AG04450 (cell line): Measurements from ENCODE around the gene ANKHD1. TPM values are rescaled to one million over a fixed set of nuclear protein-coding genes. Genes with fewer than 3 reads are reported as not detected.

Experiments
- CTCF ChIA-PET: fragments of 300-600, 350-600 bp; formaldehyde crosslinking; extraction: SDS; loops from one replicate; lab custom pipeline; 2022; ENCODE audit warnings: antibody characterized with exemption, inconsistent platforms; lab: Charles Lee
- POLR2A ChIA-PET: fragments of 350-600 bp; formaldehyde crosslinking; extraction: SDS; loops from one replicate; lab custom pipeline; 2021; ENCODE audit warnings: antibody characterized with exemption, inconsistent platforms; lab: Yijun Ruan, JAX
- DNase-seq: peaks from one replicate; pipeline ENCODE4 v3.0.0-alpha.2; 2011; ENCODE audit warnings: low read depth, low spot score
- H3K27ac ChIP-seq: one replicate; pipeline ENCODE4 v1.5.1; 2012; ENCODE audit warnings: low read depth, low read length, control low read depth
- H3K27me3 ChIP-seq: one replicate; pipeline ENCODE4 v1.6.0; 2012; ENCODE audit warnings: low read length; ENCODE audit not compliant: control insufficient read depth, insufficient read depth
- H3K4me3 ChIP-seq: 2 replicates; pipeline ENCODE4 v1.5.1; 2011; ENCODE audit warnings: mild to moderate bottlenecking, low read depth, low read length, control low read depth
- H3K9me3 ChIP-seq: 2 replicates; pipeline ENCODE4 v1.5.1; 2012; ENCODE audit warnings: low read length; ENCODE audit not compliant: control insufficient read depth, insufficient read depth
- CTCF ChIP-seq: IDR thresholded peaks from 2 replicates; pipeline ENCODE4 v1.5.1; 2011; ENCODE audit warnings: low read depth, low read length, control low read depth, inconsistent platforms
- polyA plus RNA-seq: library from polyadenylated mRNA; depleted of rRNA; stranded (reverse); fragments of >200 nt; gene quantifications from 2 replicates; pipeline ENCODE4 v1.2.3, GENCODE V29; 2011

ANKHD1 gene
- polyA plus RNA-seq, 1 experiment, result 56.6 TPM

- H3K27ac ChIP-seq, result no peak overlapping the region
- no peak overlapping the region for H3K4me3 ChIP-seq
- DNase-seq, result no peak
- no peaks in the 10 kb centered on the region for H3K9me3 ChIP-seq
- ChIA-PET POLR2A (no interaction called here), CTCF (interaction anchor here (1.8 kb wide), 1 partner anchor 9 kb away, joined by 11 read pairs; no protein-coding TSS in a partner anchor)
- H3K27me3 ChIP-seq, result peaks cover 3% of the 10 kb centered on the region
- TF ChIP-seq CTCF, result no peak
These were observed 19.7 kb upstream of the ANKHD1 start for GRCh38 chr5:140381972-140382371.

GRCh38 chr5:140382866-140383265, 18.8 kb upstream of the ANKHD1 start:
- TF ChIP-seq CTCF, result no peak
- DNase-seq, result no peak
- peaks cover 3% of the 10 kb centered on the region for H3K27me3 ChIP-seq
- H3K9me3 ChIP-seq, result no peaks in the 10 kb centered on the region
- H3K4me3 ChIP-seq, result no peak overlapping the region
- ChIA-PET POLR2A (no interaction called here), CTCF (no interaction called here)
- no peak overlapping the region for H3K27ac ChIP-seq

GRCh38 chr5:140383300-140383699, 18.3 kb upstream of the ANKHD1 start:
- Histone ChIP-seq H3K9me3 (no peaks in the 10 kb centered on the region), H3K27ac (no peak overlapping the region), H3K27me3 (peaks cover 3% of the 10 kb centered on the region), H3K4me3 (no peak overlapping the region)
- no peak for DNase-seq
- ChIA-PET CTCF (interaction anchor here (2.1 kb wide), 1 partner anchor 20 kb away, joined by 4 read pairs; no protein-coding TSS in a partner anchor), POLR2A (no interaction called here)
- no peak for TF ChIP-seq CTCF

GRCh38 chr5:140388052-140388451, 13.6 kb upstream of the ANKHD1 start:
- no peak overlapping the region for H3K27ac ChIP-seq
- ChIA-PET CTCF (interaction anchor here (1.2 to 4.5 kb wide), 2 partner anchors 15 to 25 kb away, joined by 5 to 27 read pairs; no protein-coding TSS in a partner anchor), POLR2A (no interaction called here)
- DNase-seq, result no peak
- TF ChIP-seq CTCF, result no peak
- no peak overlapping the region for H3K4me3 ChIP-seq
- H3K27me3 ChIP-seq, result no peaks in the 10 kb centered on the region
- no peaks in the 10 kb centered on the region for H3K9me3 ChIP-seq

GRCh38 chr5:140391312-140391711, 10.3 kb upstream of the ANKHD1 start:
- POLR2A ChIA-PET, result interaction anchor here (0.7 kb wide), 1 partner anchor 10 kb away, joined by 3 read pairs; no protein-coding TSS in a partner anchor
- no peak for DNase-seq
- H3K4me3 ChIP-seq, result no peak overlapping the region
- no peak overlapping the region for H3K27ac ChIP-seq
- no peaks in the 10 kb centered on the region for H3K27me3 ChIP-seq
- CTCF ChIA-PET, result interaction anchor here (3.6 kb wide), 1 partner anchor 18 kb away, joined by 14 read pairs; no protein-coding TSS in a partner anchor
- TF ChIP-seq CTCF, result no peak
- H3K9me3 ChIP-seq, result no peaks in the 10 kb centered on the region
